ENCODE data around the gene TMUB2. TPM values are rescaled to one million over a fixed set of nuclear protein-coding genes. Genes with fewer than 3 reads are reported as not detected.

TMUB2 gene
- total and polyA plus RNA-seq, 2 of the 13 experiments (the other 11 are each of a cell fraction or from before 2014, with no cell fraction given): 26.9 to 50.8 TPM

GRCh38 chr17:44197980-44198720 lies 11.4 kb downstream of the TMUB2 start (continued):
- 0 out of 2 replicates have a peak, but pooled peaks have one; percentile 27 for TF ChIP-seq ZNF441 (CRISPR knock-in tag; IDR thresholded peaks at IDR 0.05; ENCODE audit: borderline replicate concordance)
- TF ChIP-seq TGIF2 (CRISPR knock-in tag; IDR thresholded peaks at IDR 0.05): 0 out of 2 replicates have a peak, but pooled peaks have one; percentile 21
- 0 out of 2 replicates have a peak, but pooled peaks have one; percentile 26 for TF ChIP-seq FOXO4 (CRISPR knock-in tag; conservative IDR thresholded peaks at IDR 0.05)
- TF ChIP-seq SMC3 (IDR thresholded peaks at IDR 0.05; ENCODE audit: low read length): peak; percentile 11; the same call in 1 of the 2 replicates
- TF ChIP-seq TERF1 (CRISPR knock-in tag; IDR thresholded peaks at IDR 0.05): no peak

GRCh38 chr17:44198721-44199552 lies 12.2 kb downstream of the TMUB2 start:
- Histone ChIP-seq H3K27ac (ENCODE audit: extremely low read length, insufficient read depth, low read length) (peak overlapping the region; percentile 77), H2AFZ (ENCODE audit: low read length) (no peak overlapping the region), H3K4me3 (replicated peaks in 1 of 3; ENCODE audit: insufficient read depth in 1 of 3, low read depth in 2 of 3, low read length in 3 of 3) (peak overlapping the region; percentile 73 to 91 (median 86)), H3K27me3 (ENCODE audit: control insufficient read depth in 1 of 2, insufficient read depth in 2 of 2, low read length in 2 of 2) (no peaks in the 10 kb centered on the region; a peak in 1 of 5 replicates), H3K36me3 (replicated peaks in 1 of 2; ENCODE audit: control insufficient read depth in 1 of 2, insufficient read depth in 2 of 2, low read length in 2 of 2) (peaks cover 14 to 34% of the 10 kb centered on the region in 2 experiments), H4K20me1 (ENCODE audit: insufficient read depth, low read length) (0 out of 2 replicates have a peak, but pooled peaks cover 7% of the 10 kb centered on the region), H3K4me2 (ENCODE audit: low read depth, low read length) (peak overlapping the region; percentile 91), H3K9me3 (ENCODE audit: low read length) (no peaks in the 10 kb centered on the region), H3K4me1 (ENCODE audit: insufficient read depth, low read length) (peaks cover 38% of the 10 kb centered on the region), H3K9ac (ENCODE audit: insufficient read depth, low read depth, low read length) (peak overlapping the region; percentile 84), H3K79me2 (ENCODE audit: insufficient read depth, low read length) (peaks cover 19% of the 10 kb centered on the region)
- FAIRE-seq (no peak), DNase-seq (ENCODE audit: low spot score) (no peak), ATAC-seq (peak; percentile 13)
- CTCF ChIA-PET (ENCODE audit: low intra/inter-chr PET ratio, low total read pairs): no interaction called here
- POLR2A ChIA-PET: interaction anchor here (0.6 to 4.1 kb wide), 19 partner anchors 8 to 636 kb away, joined by 3 to 71 read pairs (median 5); partner anchors contain the start of genes GRN, HDAC5, RUNDC3A and TMUB2
- intact Hi-C loops (cut with micrococcal nuclease; ENCODE audit: unreplicated experiment): no loop called here
- in situ Hi-C loops (cut with HindIII; ENCODE audit: extremely low pct_ligation_motif_present, low pct_unique_long_range_greater_than_20kb): no loop called here
- WGBS (ENCODE audit: low lambda C conversion rate): 1% methylated on average over 14 of the region's 68 CpGs
- BruUV-seq (replicated peaks): no TSS peak
- no peak for TF ChIP-seq KDM2A (CRISPR knock-in tag; IDR thresholded peaks at IDR 0.05; ENCODE audit: borderline replicate concordance, low read depth)
- TF ChIP-seq ZBTB37 (CRISPR knock-in tag; IDR thresholded peaks at IDR 0.05): no peak
- TF ChIP-seq RFXANK (CRISPR knock-in tag; IDR thresholded peaks at IDR 0.05): no peak
- no peak; the same call in 1 of the 2 replicates for TF ChIP-seq ZBTB7B (CRISPR knock-in tag; IDR thresholded peaks at IDR 0.05)
- TF ChIP-seq ZNF276 (CRISPR knock-in tag; IDR thresholded peaks at IDR 0.05; ENCODE audit: low read depth): no peak
- TF ChIP-seq IKZF4 (CRISPR knock-in tag; IDR thresholded peaks at IDR 0.05; ENCODE audit: borderline replicate concordance, low read depth, not compliant biosample characterization): no peak

All from HepG2 (cell line).